OCI-LY1 (cell line): ENCODE results near the gene MINK1.

ENCODE experiments used
- CTCF ChIP-seq: fragments of 200-600 bp; sonication (generic), shearing (Covaris generic); IDR thresholded peaks from 2 replicates; pipeline ENCODE4 v1.5.1; 2017; ENCODE audit warnings: mild to moderate bottlenecking, antibody characterized with exemption, low read length, moderate library complexity, mixed read lengths
- EZH2 ChIP-seq: fragments of 200-600 bp; sonication (generic), shearing (Covaris generic); IDR thresholded peaks from 2 replicates; pipeline ENCODE4 v1.8.0; 2017; ENCODE audit warnings: borderline replicate concordance, mixed run types, mild to moderate bottlenecking, antibody characterized with exemption, low read length, moderate library complexity, mixed read lengths

DNA sequence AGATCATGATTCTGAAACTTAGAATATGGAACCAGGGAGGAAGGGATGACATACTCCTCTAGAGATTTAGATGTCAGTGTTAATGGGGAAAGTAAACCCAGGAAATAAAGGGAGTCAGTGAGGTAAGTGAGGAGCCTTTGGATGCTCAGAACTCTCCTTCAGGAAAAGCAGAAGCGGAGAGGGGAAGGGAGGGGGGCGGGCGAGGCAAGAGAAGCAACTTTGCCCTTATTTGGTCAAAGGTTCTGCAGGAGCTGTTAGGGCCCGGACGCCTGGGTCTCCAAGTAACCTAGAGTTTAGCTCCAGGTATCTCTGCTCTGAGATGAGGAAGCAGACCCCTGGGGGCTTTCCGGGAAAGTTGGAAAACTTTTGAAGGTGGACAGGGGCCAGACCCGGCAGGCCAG, 113.9 kb downstream of the MINK1 start:
- TF ChIP-seq CTCF (no peak), EZH2 (no peak)
